Fibroblast of lung (primary cell): ENCODE data around the gene BTG1. TPM values are rescaled to one million over a fixed set of nuclear protein-coding genes. Genes with fewer than 3 reads are reported as not detected.

Experiments used
- DNase-seq, 2 donors: peaks; one replicate each; pipeline versions ENCODE4 v3.0.0 to v3.0.0-alpha.2; 2010; ENCODE audit warnings: low read depth in 2 of 2
- H2AFZ ChIP-seq: 2 replicates; pipeline ENCODE4 v1.5.1; 2012; ENCODE audit warnings: low read length, control low read depth, inconsistent platforms
- H3K27ac ChIP-seq: 2 replicates; pipeline ENCODE4 v1.5.1; 2011; ENCODE audit warnings: low read length, control low read depth; ENCODE audit not compliant: insufficient read depth
- H3K27me3 ChIP-seq: 2 replicates; pipeline ENCODE4 v1.5.1; 2011; ENCODE audit warnings: mild to moderate bottlenecking, low read length; ENCODE audit not compliant: control insufficient read depth, insufficient read depth
- H3K36me3 ChIP-seq: 2 replicates; pipeline ENCODE4 v1.5.1; 2011; ENCODE audit warnings: low read length; ENCODE audit not compliant: control insufficient read depth, insufficient read depth
- H3K4me1 ChIP-seq: 2 replicates; pipeline ENCODE4 v1.5.1; 2011; ENCODE audit warnings: low read length; ENCODE audit not compliant: control insufficient read depth, insufficient read depth; ENCODE audit errors: extremely low read depth
- H3K4me2 ChIP-seq: 2 replicates; pipeline ENCODE4 v1.5.1; 2011; ENCODE audit warnings: low read length, control low read depth; ENCODE audit not compliant: insufficient read depth; ENCODE audit errors: extremely low read depth
- H3K4me3 ChIP-seq, 4 experiments: fragments of 200-600 bp in 1 of 4; sonication (generic) in 1 of 4; replicated peaks in 1 of 4; 2 replicates each; pipeline ENCODE4 v1.5.1; 2011 to 2016; ENCODE audit warnings: low read length in 4 of 4, low read depth in 3 of 4, mild to moderate bottlenecking in 3 of 4, control low read depth in 2 of 4, inconsistent platforms in 1 of 4, mixed read lengths in 1 of 4; ENCODE audit not compliant: insufficient read depth in 1 of 4; ENCODE audit errors: control extremely low read depth in 1 of 4
- H3K79me2 ChIP-seq: 2 replicates; pipeline ENCODE4 v1.5.1; 2012; ENCODE audit warnings: mild to moderate bottlenecking, low read length, inconsistent platforms; ENCODE audit not compliant: control insufficient read depth, insufficient read depth
- H3K9ac ChIP-seq: 2 replicates; pipeline ENCODE4 v1.5.1; 2011; ENCODE audit warnings: mild to moderate bottlenecking, low read length, control low read depth; ENCODE audit not compliant: insufficient read depth
- H3K9me3 ChIP-seq: 2 replicates; pipeline ENCODE4 v1.5.1; 2012; ENCODE audit warnings: low read depth, low read length; ENCODE audit not compliant: control insufficient read depth, insufficient read depth
- H4K20me1 ChIP-seq: 2 replicates; pipeline ENCODE4 v1.5.1; 2011; ENCODE audit warnings: low read length; ENCODE audit not compliant: control insufficient read depth, insufficient read depth; ENCODE audit errors: extremely low read depth
- CTCF ChIP-seq, 2 donors: IDR thresholded peaks in 1 of 2; conservative IDR thresholded peaks in 1 of 2; 1 replicate in 1 of 2; 2 replicates in 1 of 2; pipeline ENCODE4 v1.5.1; 2011 to 2012; ENCODE audit warnings: low read length in 2 of 2, control low read depth in 1 of 2, inconsistent platforms in 1 of 2, low read depth in 1 of 2, mild to moderate bottlenecking in 1 of 2
- EZH2 ChIP-seq: IDR thresholded peaks from 2 replicates; pipeline ENCODE4 v1.5.1; 2012; ENCODE audit warnings: low read length, control low read depth, mild to moderate bottlenecking; ENCODE audit errors: missing control alignments
- polyA plus RNA-seq, 2 donors: library from polyadenylated mRNA; depleted of rRNA in 1 of 2; stranded (reverse) in 1 of 2; unstranded in 1 of 2; fragments of >200 nt; gene quantifications; 2 replicates each; pipeline ENCODE4 v1.2.1, GENCODE V29; 2011 to 2012; ENCODE audit warnings: missing spikeins in 1 of 2
- total RNA-seq: library from RNA; depleted of rRNA; stranded (reverse); fragments of >200 nt; gene quantifications from 2 replicates; pipeline ENCODE4 v1.2.1, GENCODE V29; 2014

BTG1 gene
- total and polyA plus RNA-seq, 2 donors (not counting 1 experiment from before 2014, with no cell fraction given): 18.2 to 23.1 TPM

DNA sequence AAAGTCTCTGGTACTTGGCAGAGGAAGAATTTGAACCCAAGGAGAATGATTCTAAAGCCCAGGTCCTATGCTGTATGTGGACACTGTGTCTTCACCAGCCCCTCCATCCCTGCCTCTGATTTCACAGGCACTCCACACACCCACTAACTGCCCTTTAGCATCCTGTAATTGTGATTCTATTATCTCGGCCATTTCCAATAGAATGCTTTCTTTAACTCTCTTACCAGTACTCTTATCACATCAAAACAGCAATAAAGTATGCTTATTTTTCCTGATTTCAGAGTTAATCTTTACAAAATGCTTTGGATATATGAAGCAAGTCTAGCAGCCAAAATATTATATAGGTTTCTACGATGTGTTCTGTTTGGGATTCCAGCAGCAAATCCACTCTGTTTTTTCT is 37.9 kb upstream of the BTG1 start:
- Histone ChIP-seq H3K4me1 (no peaks in the 10 kb centered on the region), H3K27ac (no peak overlapping the region), H3K9me3 (no peaks in the 10 kb centered on the region), H2AFZ (no peak overlapping the region), H3K27me3 (no peaks in the 10 kb centered on the region), H3K36me3 (no peaks in the 10 kb centered on the region), H3K4me2 (no peak overlapping the region), H3K79me2 (no peaks in the 10 kb centered on the region), H3K9ac (no peak overlapping the region), H4K20me1 (no peaks in the 10 kb centered on the region), H3K4me3 (no peak overlapping the region)
- DNase-seq: no peak
- TF ChIP-seq CTCF (conservative IDR thresholded peaks at IDR 0.05 in 1 of 2, IDR thresholded peaks at IDR 0.05 in 1 of 2; ENCODE audit: low read depth in 1 of 2, low read length in 2 of 2) (no peak), EZH2 (no peak)

DNA sequence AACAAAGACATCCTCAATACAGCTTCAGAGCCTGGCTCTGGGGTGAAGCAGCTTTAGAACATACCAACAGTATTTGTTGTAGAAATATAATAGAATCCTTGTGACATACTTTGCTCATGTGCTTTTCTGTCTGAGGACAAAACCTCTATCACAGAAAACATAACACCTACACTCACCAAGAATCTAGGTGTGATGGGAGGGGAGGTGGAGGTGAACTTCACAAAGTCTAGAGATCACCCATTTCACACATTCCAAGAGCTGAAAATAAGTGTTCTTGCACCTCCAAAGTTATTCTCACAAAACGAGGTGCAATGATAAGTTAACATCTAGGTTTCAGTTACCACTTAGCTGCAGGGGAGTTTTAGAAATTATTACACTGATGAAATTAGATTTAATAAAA is 32.7 kb upstream of the BTG1 start:
- Histone ChIP-seq H4K20me1 (no peaks in the 10 kb centered on the region), H2AFZ (no peak overlapping the region), H3K27ac (no peak overlapping the region), H3K36me3 (no peaks in the 10 kb centered on the region), H3K4me3 (no peak overlapping the region), H3K4me1 (no peaks in the 10 kb centered on the region), H3K27me3 (no peaks in the 10 kb centered on the region), H3K9ac (no peak overlapping the region), H3K79me2 (no peaks in the 10 kb centered on the region), H3K9me3 (no peaks in the 10 kb centered on the region), H3K4me2 (no peak overlapping the region)
- DNase-seq: no peak
- no peak for TF ChIP-seq EZH2
- no peak for TF ChIP-seq CTCF (conservative IDR thresholded peaks at IDR 0.05 in 1 of 2, IDR thresholded peaks at IDR 0.05 in 1 of 2; ENCODE audit: low read depth in 1 of 2, low read length in 2 of 2)

DNA sequence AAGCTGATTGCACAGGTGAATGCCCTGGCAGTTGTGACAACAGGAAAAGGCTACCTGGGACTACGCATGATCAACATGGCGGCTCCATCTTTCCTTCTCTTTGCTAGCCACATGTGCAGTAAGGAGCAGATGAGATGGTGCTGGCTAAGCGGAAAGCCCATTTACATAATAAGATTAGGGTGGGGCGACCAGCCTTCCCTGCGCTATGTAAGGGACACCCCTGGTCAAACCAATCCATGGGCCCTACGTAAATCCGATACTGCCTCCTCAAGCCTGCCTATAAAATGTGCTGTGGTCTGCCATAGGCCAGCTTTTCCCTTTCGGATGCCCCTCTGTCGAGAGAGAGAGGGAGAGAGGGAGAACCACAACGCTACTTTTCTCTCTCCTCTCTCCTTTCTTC is 31.0 kb upstream of the BTG1 start:
- Histone ChIP-seq H3K36me3 (no peaks in the 10 kb centered on the region), H2AFZ (no peak overlapping the region), H4K20me1 (no peaks in the 10 kb centered on the region), H3K9ac (no peak overlapping the region), H3K4me3 (no peak overlapping the region), H3K4me1 (no peaks in the 10 kb centered on the region), H3K79me2 (no peaks in the 10 kb centered on the region), H3K27ac (no peak overlapping the region), H3K4me2 (no peak overlapping the region), H3K9me3 (no peaks in the 10 kb centered on the region), H3K27me3 (no peaks in the 10 kb centered on the region)
- no peak for DNase-seq
- no peak for TF ChIP-seq CTCF (conservative IDR thresholded peaks at IDR 0.05 in 1 of 2, IDR thresholded peaks at IDR 0.05 in 1 of 2; ENCODE audit: low read depth in 1 of 2, low read length in 2 of 2)
- no peak for TF ChIP-seq EZH2
